SU-DHL-6 (cell line): ENCODE data around the gene VSX1.

Experiments
- H2AFZ ChIP-seq: fragments of 200-600 bp; sonication (generic); 2 replicates; pipeline ENCODE4 v1.6.1; 2014; ENCODE audit warnings: low read depth, mild to moderate bottlenecking, moderate library complexity, mixed read lengths, antibody characterized with exemption, low read length; ENCODE audit not compliant: severe bottlenecking
- H3F3A ChIP-seq: fragments of 200-600 bp; shearing (Covaris generic); 2 replicates; pipeline ENCODE4 v1.6.0; 2016; ENCODE audit warnings: antibody characterized with exemption, mild to moderate bottlenecking; ENCODE audit not compliant: insufficient read depth
- H3K27ac ChIP-seq: fragments of 200-600 bp; sonication (generic); 2 replicates; pipeline ENCODE4 v1.5.1; 2016; ENCODE audit warnings: low read depth, mild to moderate bottlenecking, low read length, moderate library complexity, mixed read lengths
- H3K27me3 ChIP-seq: fragments of 200-600 bp; sonication (generic), shearing (Covaris generic); 2 replicates; pipeline ENCODE4 v1.6.0; 2014; ENCODE audit warnings: mild to moderate bottlenecking, low read length
- H3K36me3 ChIP-seq: fragments of 200-600 bp; sonication (generic); 2 replicates; pipeline ENCODE4 v1.6.1; 2014; ENCODE audit warnings: mild to moderate bottlenecking, low read length, mixed read lengths
- H3K4me2 ChIP-seq: fragments of 300-600, 200-600 bp; shearing (Covaris generic), sonication (generic); 2 replicates; pipeline ENCODE4 v1.6.0; 2014; ENCODE audit warnings: low read length, low read depth, mild to moderate bottlenecking; ENCODE audit not compliant: poor library complexity, severe bottlenecking
- H3K4me3 ChIP-seq: fragments of 200-600 bp; sonication (generic); 2 replicates; pipeline ENCODE4 v1.5.1; 2014; ENCODE audit warnings: antibody characterized with exemption, low read length, mild to moderate bottlenecking, mixed read lengths; ENCODE audit not compliant: insufficient read depth, poor library complexity, severe bottlenecking
- H3K79me2 ChIP-seq: fragments of 200-600 bp; sonication (generic); 2 replicates; pipeline ENCODE4 v1.6.1; 2014; ENCODE audit warnings: mild to moderate bottlenecking, low read length, moderate library complexity; ENCODE audit not compliant: insufficient read depth
- H3K9ac ChIP-seq: fragments of 200-600 bp; sonication (generic); 2 replicates; pipeline ENCODE4 v1.7.0; 2014; ENCODE audit warnings: mild to moderate bottlenecking, low read length
- H3K9me2 ChIP-seq: fragments of 200-600 bp; sonication (generic); replicated peaks from 2 replicates; pipeline ENCODE4 v1.6.1; 2014; ENCODE audit warnings: low read length; ENCODE audit not compliant: insufficient read depth
- H3K9me3 ChIP-seq: fragments of 200-600 bp; sonication (generic); 2 replicates; pipeline ENCODE4 v1.6.1; 2014; ENCODE audit warnings: low read length, mixed read lengths; ENCODE audit not compliant: insufficient read depth
- H4K20me1 ChIP-seq: fragments of 200-600 bp; sonication (generic); 2 replicates; pipeline ENCODE4 v1.6.1; 2014; ENCODE audit warnings: low read depth, mild to moderate bottlenecking, antibody characterized with exemption, low read length, moderate library complexity, mixed read lengths
- EZH2phosphoT487 ChIP-seq: fragments of 200-600 bp; sonication (generic), shearing (Covaris generic); conservative IDR thresholded peaks from 2 replicates; pipeline ENCODE4 v1.6.1; 2018; ENCODE audit warnings: mild to moderate bottlenecking, antibody characterized with exemption, low read length, moderate library complexity, mixed read lengths
- TF ChIP-seq, protein P1 (sequence below): fragments of 200-600 bp; sonication (generic); IDR thresholded peaks from one replicate; pipeline ENCODE4 v1.5.1; 2017; ENCODE audit warnings: antibody characterized with exemption, mild to moderate bottlenecking, low read length, moderate library complexity; ENCODE audit not compliant: insufficient read depth, poor library complexity, severe bottlenecking

The VSX1 gene

DNA sequence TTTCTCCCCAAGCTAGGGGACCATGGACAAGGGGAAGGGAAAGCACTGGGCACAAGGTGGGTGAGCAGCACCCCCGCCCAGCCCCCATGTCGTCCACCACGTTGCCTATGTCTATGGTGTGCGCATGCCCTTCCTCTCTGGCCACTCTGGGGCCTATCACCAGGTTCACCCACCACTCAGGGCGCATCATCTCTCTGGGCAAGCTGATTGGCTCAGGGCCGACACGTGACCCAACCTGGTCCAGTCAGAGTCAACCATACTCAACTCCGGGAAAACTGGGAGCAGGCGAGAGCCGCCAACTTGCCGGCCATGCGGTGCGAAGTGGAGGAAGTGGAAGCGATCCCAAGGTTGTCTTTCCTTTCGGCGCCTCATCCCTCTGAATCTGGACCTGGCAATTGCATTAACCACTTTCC lies 49.9 kb downstream of the VSX1 start:
- no peak overlapping the region for H3K27ac ChIP-seq

DNA sequence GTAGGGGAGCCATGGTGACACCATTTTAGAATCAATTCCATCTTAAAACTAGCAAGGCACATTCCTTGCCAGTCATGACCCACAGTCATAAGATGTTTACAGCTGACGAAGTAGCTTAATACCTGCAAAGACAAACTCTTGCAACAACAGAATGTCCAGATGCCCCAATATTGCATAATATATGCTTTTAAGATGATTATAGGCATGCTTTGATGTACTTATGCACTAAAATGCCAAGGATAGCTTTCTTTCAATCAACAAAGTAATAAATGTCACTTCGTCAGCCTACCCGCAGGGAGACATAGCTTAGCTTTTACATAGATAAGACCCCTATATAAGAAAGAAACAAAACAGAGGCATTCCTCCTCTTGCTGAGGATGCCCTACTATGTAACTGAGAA lies 50.7 kb downstream of the VSX1 start:
- Histone ChIP-seq H3K9me3 (no peaks in the 10 kb centered on the region), H4K20me1 (no peaks in the 10 kb centered on the region), H3K4me3 (no peak overlapping the region), H3K27me3 (no peaks in the 10 kb centered on the region), H3K79me2 (no peaks in the 10 kb centered on the region), H2AFZ (no peak overlapping the region), H3K36me3 (no peaks in the 10 kb centered on the region), H3K9ac (no peak overlapping the region), H3K4me2 (no peak overlapping the region), H3F3A (no peaks in the 10 kb centered on the region), H3K9me2 (no peaks in the 10 kb centered on the region), H3K27ac (no peak overlapping the region)
- TF ChIP-seq, protein P1, sequence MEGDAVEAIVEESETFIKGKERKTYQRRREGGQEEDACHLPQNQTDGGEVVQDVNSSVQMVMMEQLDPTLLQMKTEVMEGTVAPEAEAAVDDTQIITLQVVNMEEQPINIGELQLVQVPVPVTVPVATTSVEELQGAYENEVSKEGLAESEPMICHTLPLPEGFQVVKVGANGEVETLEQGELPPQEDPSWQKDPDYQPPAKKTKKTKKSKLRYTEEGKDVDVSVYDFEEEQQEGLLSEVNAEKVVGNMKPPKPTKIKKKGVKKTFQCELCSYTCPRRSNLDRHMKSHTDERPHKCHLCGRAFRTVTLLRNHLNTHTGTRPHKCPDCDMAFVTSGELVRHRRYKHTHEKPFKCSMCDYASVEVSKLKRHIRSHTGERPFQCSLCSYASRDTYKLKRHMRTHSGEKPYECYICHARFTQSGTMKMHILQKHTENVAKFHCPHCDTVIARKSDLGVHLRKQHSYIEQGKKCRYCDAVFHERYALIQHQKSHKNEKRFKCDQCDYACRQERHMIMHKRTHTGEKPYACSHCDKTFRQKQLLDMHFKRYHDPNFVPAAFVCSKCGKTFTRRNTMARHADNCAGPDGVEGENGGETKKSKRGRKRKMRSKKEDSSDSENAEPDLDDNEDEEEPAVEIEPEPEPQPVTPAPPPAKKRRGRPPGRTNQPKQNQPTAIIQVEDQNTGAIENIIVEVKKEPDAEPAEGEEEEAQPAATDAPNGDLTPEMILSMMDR, result no peak
- no peak for TF ChIP-seq EZH2phosphoT487

More for the DNA sequence above, 49.9 kb downstream of the VSX1 start:
- Histone ChIP-seq H4K20me1 (no peaks in the 10 kb centered on the region), H3K4me2 (no peak overlapping the region), H2AFZ (no peak overlapping the region), H3K4me3 (no peak overlapping the region), H3K9ac (no peak overlapping the region), H3K36me3 (no peaks in the 10 kb centered on the region), H3K9me2 (no peaks in the 10 kb centered on the region), H3K79me2 (no peaks in the 10 kb centered on the region), H3K27me3 (no peaks in the 10 kb centered on the region), H3K9me3 (no peaks in the 10 kb centered on the region), H3F3A (no peaks in the 10 kb centered on the region)
- TF ChIP-seq EZH2phosphoT487, result no peak
- TF ChIP-seq, protein P1, result no peak

DNA sequence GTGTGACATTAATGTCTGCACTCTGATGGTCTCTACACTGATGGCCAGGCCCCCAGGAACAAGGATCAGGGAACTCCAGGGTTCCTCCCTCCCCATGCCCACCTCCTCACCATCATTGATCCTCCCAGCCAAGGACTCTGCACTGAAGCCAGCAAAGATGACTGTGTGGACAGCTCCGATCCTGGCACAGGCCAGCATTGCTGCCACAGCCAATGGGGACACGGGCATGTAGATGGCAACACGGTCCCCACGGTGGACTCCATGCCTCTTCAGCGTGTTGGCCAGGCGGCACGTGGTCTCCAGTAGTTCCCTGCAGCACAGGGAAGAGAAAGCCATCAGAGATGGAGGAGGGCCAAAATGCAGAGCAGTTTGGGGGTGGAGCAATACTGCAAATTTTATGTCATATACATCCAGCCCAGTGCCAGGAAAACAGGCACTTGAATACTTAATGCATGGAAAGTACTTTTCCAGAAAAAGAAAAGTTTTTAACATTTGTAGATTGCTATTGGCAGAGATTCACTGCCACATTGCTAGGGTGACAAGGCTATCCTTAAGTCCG lies 51.2 kb downstream of the VSX1 start:
- H3K9me3 ChIP-seq, result no peaks in the 10 kb centered on the region
- H3K27ac ChIP-seq, result no peak overlapping the region
- no peak overlapping the region for H3K4me3 ChIP-seq
- no peak overlapping the region for H3K4me2 ChIP-seq
- H3K79me2 ChIP-seq, result no peaks in the 10 kb centered on the region
- H2AFZ ChIP-seq, result no peak overlapping the region
- TF ChIP-seq, protein P1, result no peak
- TF ChIP-seq EZH2phosphoT487, result no peak
- H3K9me2 ChIP-seq, result no peaks in the 10 kb centered on the region
- no peaks in the 10 kb centered on the region for H3K27me3 ChIP-seq
- no peaks in the 10 kb centered on the region for H3K36me3 ChIP-seq
- no peaks in the 10 kb centered on the region for H3F3A ChIP-seq
- no peak overlapping the region for H3K9ac ChIP-seq
- no peaks in the 10 kb centered on the region for H4K20me1 ChIP-seq
